GM12878 (cell line): ENCODE results near the gene HSF5. TPM values are rescaled to one million over a fixed set of nuclear protein-coding genes. Genes with fewer than 3 reads are reported as not detected.

Experiments
- ATAC-seq: fragments of 200-7000 bp; cut with Tn5 transposase; 3 replicates; pipeline ENCODE4 v1.9.1; 2020; ENCODE audit warnings: mild to moderate bottlenecking, moderate library complexity
- BruUV-seq: library from RNA; stranded (reverse); fragments of 400-500 nt; replicated peaks from 2 replicates; lab custom pipeline; 2021; lab: Mats Ljungman, UMichigan
- CTCF ChIA-PET: fragments of 300-600 bp; sonication (Branson Sonifier 250); formaldehyde crosslinking; extraction: SDS; loops from one replicate; lab custom pipeline; 2021; ENCODE audit warnings: inconsistent platforms; lab: Yijun Ruan, JAX
- POLR2A ChIA-PET: fragments of 350-600 bp; formaldehyde crosslinking; extraction: SDS; loops from one replicate; lab custom pipeline; 2021; ENCODE audit warnings: inconsistent platforms; lab: Charles Lee
- RAD21 ChIA-PET: fragments of 300-600 bp; sonication (Branson Sonifier 250); formaldehyde crosslinking; loops from one replicate; lab custom pipeline; 2023; ENCODE audit warnings: antibody characterized with exemption; ENCODE audit not compliant: unreplicated experiment; lab: Charles Lee
- SMC1A ChIA-PET: fragments of 300-600 bp; sonication (Branson Sonifier 250); formaldehyde crosslinking; loops from one replicate; lab custom pipeline; 2023; ENCODE audit not compliant: unreplicated experiment, uncharacterized antibody; lab: Charles Lee
- DNase-seq: peaks from one replicate; pipeline ENCODE4 v3.0.0-alpha.2; 2011; ENCODE audit warnings: low read depth, low spot score
- FAIRE-seq: peaks from 3 replicates; lab custom pipeline; 2011; peaks lifted over from hg19 to GRCh38; lab: Jason Lieb, UNC
- H2AFZ ChIP-seq: 2 replicates; pipeline ENCODE4 v1.6.0; 2011; ENCODE audit warnings: low read depth, low read length, control low read depth; ENCODE audit not compliant: control insufficient read depth
- H3K27ac ChIP-seq: 2 replicates; pipeline ENCODE4 v1.5.1; 2011; ENCODE audit warnings: control low read depth; ENCODE audit not compliant: control insufficient read depth, insufficient read depth
- H3K27me3 ChIP-seq, 2 experiments: replicated peaks in 1 of 2; 2 replicates each; pipeline versions ENCODE4 v1.6.0 to v1.6.1; 2011; ENCODE audit warnings: low read length in 1 of 2; ENCODE audit not compliant: control insufficient read depth in 2 of 2, insufficient read depth in 2 of 2
- H3K36me3 ChIP-seq, 2 experiments: 2 replicates each; pipeline ENCODE4 v1.5.1; 2011; ENCODE audit warnings: low read length in 1 of 2; ENCODE audit not compliant: control insufficient read depth in 2 of 2, insufficient read depth in 2 of 2
- H3K4me1 ChIP-seq: 2 replicates; pipeline ENCODE4 v1.6.1; 2011; ENCODE audit warnings: mild to moderate bottlenecking, low read length, moderate library complexity, mixed read lengths; ENCODE audit not compliant: control insufficient read depth, insufficient read depth
- H3K4me2 ChIP-seq: 2 replicates; pipeline ENCODE4 v1.6.0; 2011; ENCODE audit warnings: control low read depth; ENCODE audit not compliant: control insufficient read depth, insufficient read depth
- H3K4me3 ChIP-seq: fragments of 200-600 bp; sonication (generic); 2 replicates; pipeline ENCODE4 v1.5.1; 2016
- H3K79me2 ChIP-seq: 2 replicates; pipeline ENCODE4 v1.6.0; 2011; ENCODE audit warnings: low read length; ENCODE audit not compliant: control insufficient read depth, insufficient read depth
- H3K9ac ChIP-seq: 2 replicates; pipeline ENCODE4 v1.8.0; 2011; ENCODE audit warnings: low read length, control low read depth, mixed read lengths; ENCODE audit not compliant: control insufficient read depth, insufficient read depth
- H3K9me3 ChIP-seq: replicated peaks from 3 replicates; pipeline ENCODE4 v1.5.1; 2011; ENCODE audit warnings: mild to moderate bottlenecking, low read length; ENCODE audit not compliant: control insufficient read depth, insufficient read depth
- H4K20me1 ChIP-seq: 2 replicates; pipeline ENCODE4 v1.6.0; 2011; ENCODE audit not compliant: control insufficient read depth, insufficient read depth
- BACH1 ChIP-seq: fragments of 450-650 bp; IDR thresholded peaks from 2 replicates; pipeline ENCODE4 v1.6.1; 2017; ENCODE audit warnings: mild to moderate bottlenecking, borderline replicate concordance
- CBX5 ChIP-seq: sonication (generic); IDR thresholded peaks from 2 replicates; pipeline ENCODE4 v1.6.1; 2016; ENCODE audit warnings: low read depth, moderate library complexity, mild to moderate bottlenecking, inconsistent platforms
- EZH2 ChIP-seq: IDR thresholded peaks from 2 replicates; pipeline ENCODE4 v1.6.1; 2012; ENCODE audit warnings: low read depth, mild to moderate bottlenecking, control low read depth, inconsistent platforms, low read length, borderline replicate concordance; ENCODE audit not compliant: control insufficient read depth
- IKZF2 ChIP-seq, 2 experiments: fragments of 450-650 bp; IDR thresholded peaks; 2 replicates each; pipeline ENCODE4 v1.6.1; 2017; ENCODE audit warnings: mild to moderate bottlenecking in 2 of 2, moderate library complexity in 2 of 2
- KLF5 ChIP-seq: fragments of 450-650 bp; IDR thresholded peaks from 2 replicates; pipeline ENCODE4 v1.6.1; 2014; ENCODE audit warnings: mild to moderate bottlenecking; ENCODE audit not compliant: partially characterized antibody
- MEF2A ChIP-seq: IDR thresholded peaks from 2 replicates; pipeline ENCODE4 v1.6.1; 2011; ENCODE audit warnings: low read depth, mild to moderate bottlenecking, low read length, moderate library complexity; ENCODE audit not compliant: insufficient read depth
- NFYB ChIP-seq: IDR thresholded peaks from 2 replicates; pipeline ENCODE4 v1.6.1; 2011; ENCODE audit warnings: low read depth, mild to moderate bottlenecking, low read length, improper control_type of control experiment, moderate library complexity; ENCODE audit not compliant: insufficient read depth
- NR2C2 ChIP-seq: IDR thresholded peaks from 2 replicates; pipeline ENCODE4 v1.6.1; 2011; ENCODE audit warnings: borderline replicate concordance, low read depth; ENCODE audit not compliant: control insufficient read depth, insufficient read length
- PML ChIP-seq: IDR thresholded peaks from 2 replicates; pipeline ENCODE4 v1.6.1; 2012; ENCODE audit warnings: low read length, inconsistent platforms
- RUNX3 ChIP-seq: IDR thresholded peaks from 2 replicates; pipeline ENCODE4 v1.6.1; 2012; ENCODE audit warnings: low read length, inconsistent platforms
- YBX1 ChIP-seq: fragments of 450-650 bp; IDR thresholded peaks from 2 replicates; pipeline ENCODE4 v1.6.1; 2016; ENCODE audit warnings: antibody characterized with exemption
- ZNF207 ChIP-seq: fragments of 450-650 bp; IDR thresholded peaks from 2 replicates; pipeline ENCODE4 v1.6.1; 2014; ENCODE audit warnings: antibody characterized with exemption, mild to moderate bottlenecking, borderline replicate concordance
- ZNF24 ChIP-seq: fragments of 450-650 bp; IDR thresholded peaks from 2 replicates; pipeline ENCODE4 v1.6.1; 2017; ENCODE audit warnings: antibody characterized with exemption, mild to moderate bottlenecking
- ZNF384 ChIP-seq: IDR thresholded peaks from 2 replicates; pipeline ENCODE4 v1.6.1; 2012; ENCODE audit warnings: low read depth, mild to moderate bottlenecking, low read length, improper control_type of control experiment, borderline replicate concordance
- WGBS: methylation state at CpG from one replicate; pipeline ENCODE4 v1.1.6; 2016; ENCODE audit warnings: low lambda C conversion rate; ENCODE audit not compliant: insufficient replicate concordance, insufficient coverage; ENCODE audit errors: missing lambda C conversion rate; 5-methylcytosine and 5-hydroxymethylcytosine counted together
- in situ Hi-C: fragments of 300-500 bp; cut with MboI; formaldehyde crosslinking; loops from 9 replicates; pipeline ENCODE4 v1.14.3; 2018; ENCODE audit warnings: mixed read lengths
- intact Hi-C: fragments of 100-400 bp; cut with micrococcal nuclease; formaldehyde crosslinking; loops from one replicate; pipeline ENCODE4 v1.14.2; 2022; ENCODE audit not compliant: unreplicated experiment
- polyA plus RNA-seq, 11 experiments: library from polyadenylated mRNA; depleted of rRNA in 4 of 11; unstranded in 6 of 11; stranded (reverse) in 5 of 11; fragments of >200 nt; fragmentation: Nextera tagmentation in 4 of 11; fragmentation: Illumina TruSeq in 1 of 11; extraction: Ambion mirVana in 4 of 11; extraction: Trizol in 1 of 11; gene quantifications; 1 replicate in 1 of 11; 2 replicates in 10 of 11; pipeline versions ENCODE4 v1.2.1 to v1.2.3, GENCODE V29; 2011 to 2016; ENCODE audit warnings: inconsistent platforms in 2 of 11, missing spikeins in 2 of 11, low read depth in 1 of 11
- total RNA-seq, 4 experiments: library from RNA; depleted of rRNA in 3 of 4; stranded (reverse); fragments of >200 nt in 3 of 4; fragmentation: Illumina TruSeq in 1 of 4; extraction: Trizol in 1 of 4; gene quantifications; 2 replicates each; pipeline versions ENCODE4 v1.2.1 to v1.2.3, GENCODE V29; 2013 to 2021

Gene HSF5
- total and polyA plus RNA-seq, 10 of the 15 experiments (the other 5 are each of a cell fraction or from before 2014, with no cell fraction given): 0.02 to 0.18 (median 0.06) TPM; not detected in 4

DNA sequence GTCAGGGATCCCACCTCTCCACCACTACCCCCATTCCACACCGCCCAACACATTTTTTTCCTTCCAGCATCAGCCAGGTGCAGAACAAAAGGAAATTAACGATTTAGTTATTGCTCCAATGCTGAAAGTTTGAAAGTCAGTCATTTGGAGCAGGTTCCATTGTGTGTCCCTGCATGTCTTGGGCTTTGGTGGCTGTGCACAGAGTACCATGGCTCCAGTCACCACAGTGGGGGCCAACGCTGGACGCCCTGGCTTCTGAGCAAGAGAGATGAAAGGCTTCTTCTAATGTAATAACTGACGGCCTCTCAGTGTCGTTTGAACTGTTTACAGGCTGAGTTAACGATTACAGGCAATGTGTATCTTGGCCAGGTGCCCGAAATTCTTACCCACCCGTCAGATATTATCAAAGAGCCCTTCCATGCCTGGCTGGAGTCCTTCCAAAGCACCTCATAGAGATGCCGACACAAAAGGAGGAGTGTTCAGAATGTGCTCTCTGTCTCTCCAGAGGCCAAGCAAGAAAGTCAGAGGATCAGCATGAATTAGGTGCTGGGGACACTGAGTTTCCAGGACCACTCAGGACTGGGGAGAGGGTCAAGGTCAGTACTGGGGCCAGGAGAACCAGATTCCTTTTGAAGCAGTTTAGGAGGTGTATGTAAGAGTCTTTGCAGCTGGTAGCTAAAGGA lies 96.8 kb downstream of the HSF5 start:
- no peak for DNase-seq
- in situ Hi-C loops: no loop called here
- ChIA-PET RAD21 (no interaction called here), POLR2A (interaction anchor here (1.1 to 2.1 kb wide), 3 partner anchors 8 to 19 kb away, joined by 3 to 5 read pairs (median 4); no protein-coding TSS in a partner anchor), SMC1A (interaction anchor here (1.0 to 1.4 kb wide), 3 partner anchors 13 to 42 kb away, joined by 3 to 5 read pairs (median 3); no protein-coding TSS in a partner anchor), CTCF (interaction anchor here (1.5 kb wide), 1 partner anchor 26 kb away, joined by 3 read pairs; the partner anchor contains the start of gene RNF43)
- Histone ChIP-seq H3K27me3 (no peaks in the 10 kb centered on the region), H4K20me1 (no peaks in the 10 kb centered on the region), H3K27ac (no peak overlapping the region), H2AFZ (no peak overlapping the region), H3K4me3 (no peak overlapping the region), H3K9ac (no peak overlapping the region), H3K9me3 (no peaks in the 10 kb centered on the region), H3K36me3 (no peaks in the 10 kb centered on the region; a peak in 1 of 4 replicates), H3K79me2 (peaks cover 1% of the 10 kb centered on the region; the same call in 1 of the 2 replicates), H3K4me2 (no peak overlapping the region), H3K4me1 (no peaks in the 10 kb centered on the region)
- ATAC-seq: no peak
- FAIRE-seq: no peak
- 48% methylated on average over 10 of the region's 10 CpGs for WGBS
- BruUV-seq: no TSS peak
- TF ChIP-seq BACH1 (no peak), PML (no peak)
- intact Hi-C loops: no loop called here

DNA sequence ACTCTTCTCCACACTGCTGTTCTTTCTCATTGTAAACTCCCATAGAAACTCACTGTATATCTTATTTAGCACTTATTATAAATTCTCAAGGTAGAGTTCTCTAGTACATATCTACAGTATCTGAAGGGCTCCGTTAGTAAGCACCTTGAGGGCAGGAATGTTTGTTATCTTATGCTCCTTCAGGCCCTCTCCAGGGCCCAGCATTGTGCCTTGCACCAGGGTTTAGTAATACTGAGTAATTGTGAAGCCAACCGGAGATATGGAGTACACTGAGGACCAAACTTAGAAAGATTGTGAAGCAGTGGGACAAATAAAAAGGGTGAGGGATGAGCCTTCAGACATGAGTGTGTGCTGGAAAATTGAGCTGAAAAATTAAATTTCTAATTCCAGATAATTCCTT lies 97.3 kb downstream of the HSF5 start:
- POLR2A ChIA-PET: interaction anchor here (0.6 to 2.5 kb wide), 4 partner anchors 9 to 105 kb away, joined by 3 to 8 read pairs (median 4); no protein-coding TSS in a partner anchor
- Histone ChIP-seq H4K20me1 (no peaks in the 10 kb centered on the region), H3K27me3 (no peaks in the 10 kb centered on the region), H2AFZ (no peak overlapping the region), H3K9ac (no peak overlapping the region), H3K4me2 (no peak overlapping the region), H3K4me1 (no peaks in the 10 kb centered on the region), H3K36me3 (no peaks in the 10 kb centered on the region; a peak in 2 of 4 replicates), H3K9me3 (no peaks in the 10 kb centered on the region), H3K27ac (no peak overlapping the region), H3K4me3 (no peak overlapping the region), H3K79me2 (peaks cover 1% of the 10 kb centered on the region; the same call in 1 of the 2 replicates)
- TF ChIP-seq RUNX3: no peak
- TF ChIP-seq ZNF24: no peak
- no peak for TF ChIP-seq ZNF384
- no peak for TF ChIP-seq IKZF2 (IDR thresholded peaks at IDR 0.05)
- no peak for TF ChIP-seq YBX1
- TF ChIP-seq EZH2: no peak
- no peak for TF ChIP-seq KLF5
- TF ChIP-seq MEF2A: no peak
- TF ChIP-seq NR2C2: no peak
- TF ChIP-seq ZNF207: no peak
- TF ChIP-seq NFYB: no peak
- TF ChIP-seq CBX5: no peak
- RAD21 ChIA-PET: no interaction called here
- CTCF ChIA-PET: interaction anchor here (1.2 kb wide), 2 partner anchors 9 to 27 kb away, joined by 4 to 5 read pairs; partner anchors contain the start of gene RNF43
- SMC1A ChIA-PET: interaction anchor here (1.0 to 4.4 kb wide), 3 partner anchors 13 to 43 kb away, joined by 3 to 12 read pairs (median 5); partner anchors contain the start of gene RNF43
- BruUV-seq: no TSS peak
- no peak for ATAC-seq
- FAIRE-seq: no peak
- DNase-seq: no peak
- WGBS: 35% methylated on average over 2 of the region's 2 CpGs
- in situ Hi-C loops (no loop called here), intact Hi-C loops (no loop called here)
